ENCODE results near the gene GRK3. TPM values are rescaled to one million over a fixed set of nuclear protein-coding genes. Genes with fewer than 3 reads are reported as not detected.

Gene GRK3
- total and polyA plus RNA-seq, 2 donors from 2014 or later = 1.6 to 11.5 TPM

GRCh38 chr22:25766418-25766817, 201.9 kb downstream of the GRK3 start:
- H3K9me3 ChIP-seq (ENCODE audit: control insufficient read depth in 2 of 3, insufficient read depth in 1 of 3, low read length in 3 of 3) = peaks cover 0 to 10% (median 5%) of the 10 kb centered on the region in 3 donors
- no peak overlapping the region for H3K9ac ChIP-seq (ENCODE audit: low read length in 3 of 3)
- FAIRE-seq (no peak), DNase-seq (no peak)
- no peaks in the 10 kb centered on the region for H3K27me3 ChIP-seq (ENCODE audit: control insufficient read depth, insufficient read depth, low read length)
- H3K27ac ChIP-seq (ENCODE audit: low read depth in 2 of 2, low read length in 2 of 2) = no peak overlapping the region
- H3K4me3 ChIP-seq (ENCODE audit: low read length in 3 of 3) = no peak overlapping the region
- TF ChIP-seq CTCF (IDR thresholded peaks at IDR 0.05; ENCODE audit: borderline replicate concordance, extremely low read depth, insufficient read depth) = no peak
- H3K36me3 ChIP-seq (ENCODE audit: control insufficient read depth in 2 of 3, insufficient read depth in 3 of 3, low read length in 3 of 3) = no peaks in the 10 kb centered on the region
- no peaks in the 10 kb centered on the region for H3K4me1 ChIP-seq (ENCODE audit: control insufficient read depth in 2 of 3, insufficient read depth in 2 of 3, low read depth in 1 of 3, low read length in 3 of 3)
- intact Hi-C loops (cut with DNase I) = no loop called here

- Histone ChIP-seq H3K27me3 (ENCODE audit: control insufficient read depth, insufficient read depth, low read length) (no peaks in the 10 kb centered on the region), H3K9ac (ENCODE audit: low read length in 3 of 3) (no peak overlapping the region), H3K36me3 (ENCODE audit: control insufficient read depth in 2 of 3, insufficient read depth in 3 of 3, low read length in 3 of 3) (no peaks in the 10 kb centered on the region), H3K9me3 (ENCODE audit: control insufficient read depth in 2 of 3, insufficient read depth in 1 of 3, low read length in 3 of 3) (peaks cover 0 to 10% (median 5%) of the 10 kb centered on the region in 3 donors), H3K4me1 (ENCODE audit: control insufficient read depth in 2 of 3, insufficient read depth in 2 of 3, low read depth in 1 of 3, low read length in 3 of 3) (no peaks in the 10 kb centered on the region), H3K27ac (ENCODE audit: low read depth in 2 of 2, low read length in 2 of 2) (no peak overlapping the region), H3K4me3 (ENCODE audit: low read length in 3 of 3) (no peak overlapping the region)
- no peak for TF ChIP-seq CTCF (IDR thresholded peaks at IDR 0.05; ENCODE audit: borderline replicate concordance, extremely low read depth, insufficient read depth)
- no peak for FAIRE-seq
- intact Hi-C loops (cut with DNase I) = loop anchor here (10.0 kb wide), 2 partner anchors 306 to 536 kb away; no protein-coding TSS in a partner anchor
- no peak for DNase-seq
Observed at GRCh38 chr22:25770333-25770732, 205.9 kb downstream of the GRK3 start.

GRCh38 chr22:25772288-25772687, 207.8 kb downstream of the GRK3 start:
- Histone ChIP-seq H3K4me3 (ENCODE audit: low read length in 3 of 3) (no peak overlapping the region), H3K27ac (ENCODE audit: low read depth in 2 of 2, low read length in 2 of 2) (no peak overlapping the region), H3K9ac (ENCODE audit: low read length in 3 of 3) (no peak overlapping the region), H3K4me1 (ENCODE audit: control insufficient read depth in 2 of 3, insufficient read depth in 2 of 3, low read depth in 1 of 3, low read length in 3 of 3) (no peaks in the 10 kb centered on the region), H3K36me3 (ENCODE audit: control insufficient read depth in 2 of 3, insufficient read depth in 3 of 3, low read length in 3 of 3) (no peaks in the 10 kb centered on the region), H3K9me3 (ENCODE audit: control insufficient read depth in 2 of 3, insufficient read depth in 1 of 3, low read length in 3 of 3) (no peaks in the 10 kb centered on the region), H3K27me3 (ENCODE audit: control insufficient read depth, insufficient read depth, low read length) (no peaks in the 10 kb centered on the region)
- intact Hi-C loops (cut with DNase I) = loop anchor here (10.0 kb wide), 2 partner anchors 307 to 537 kb away; no protein-coding TSS in a partner anchor
- FAIRE-seq = no peak
- no peak for TF ChIP-seq CTCF (IDR thresholded peaks at IDR 0.05; ENCODE audit: borderline replicate concordance, extremely low read depth, insufficient read depth)
- DNase-seq = no peak

- intact Hi-C loops (cut with DNase I) = loop anchor here (10.0 kb wide), 2 partner anchors 310 to 540 kb away; no protein-coding TSS in a partner anchor
- no peaks in the 10 kb centered on the region for H3K27me3 ChIP-seq (ENCODE audit: control insufficient read depth, insufficient read depth, low read length)
- no peak overlapping the region for H3K9ac ChIP-seq (ENCODE audit: low read length in 3 of 3)
- no peak overlapping the region for H3K4me3 ChIP-seq (ENCODE audit: low read length in 3 of 3)
- no peaks in the 10 kb centered on the region for H3K36me3 ChIP-seq (ENCODE audit: control insufficient read depth in 2 of 3, insufficient read depth in 3 of 3, low read length in 3 of 3)
- H3K4me1 ChIP-seq (ENCODE audit: control insufficient read depth in 2 of 3, insufficient read depth in 2 of 3, low read depth in 1 of 3, low read length in 3 of 3) = no peaks in the 10 kb centered on the region
- no peak for TF ChIP-seq CTCF (IDR thresholded peaks at IDR 0.05; ENCODE audit: borderline replicate concordance, extremely low read depth, insufficient read depth)
- H3K9me3 ChIP-seq (ENCODE audit: control insufficient read depth in 2 of 3, insufficient read depth in 1 of 3, low read length in 3 of 3) = no peaks in the 10 kb centered on the region
- FAIRE-seq (no peak), DNase-seq (peak in 4 of 5 donors; percentile 8 to 54 (median 18))
- no peak overlapping the region for H3K27ac ChIP-seq (ENCODE audit: low read depth in 2 of 2, low read length in 2 of 2)
Observed at GRCh38 chr22:25774575-25775026, 210.1 kb downstream of the GRK3 start.
